SK-N-SH (cell line): ENCODE results near the gene PAX2. TPM values are rescaled to one million over a fixed set of nuclear protein-coding genes. Genes with fewer than 3 reads are reported as not detected.

ENCODE experiments used
- CTCF ChIA-PET: fragments of 300-600, 350-600 bp; formaldehyde crosslinking; extraction: SDS; loops from one replicate; lab custom pipeline; 2021; lab: Yijun Ruan, JAX
- POLR2A ChIA-PET: fragments of 350-600 bp; sonication (Branson Sonifier 250); formaldehyde crosslinking; extraction: SDS; loops from one replicate; lab custom pipeline; 2020; ENCODE audit warnings: antibody characterized with exemption, inconsistent platforms; lab: Yijun Ruan, JAX
- DNase-seq: peaks from one replicate; pipeline ENCODE4 v3.0.0; 2012
- H2AFZ ChIP-seq: fragments of 200-600 bp; sonication (generic); 2 replicates; pipeline ENCODE4 v1.8.1; 2016; ENCODE audit warnings: antibody characterized with exemption, mild to moderate bottlenecking, low read depth
- H3F3A ChIP-seq: fragments of 200-600 bp; sonication (generic); replicated peaks from 2 replicates; pipeline ENCODE3; 2016; ENCODE audit warnings: antibody characterized with exemption, mild to moderate bottlenecking; ENCODE audit not compliant: insufficient read depth
- H3K27ac ChIP-seq, 2 experiments: fragments of 200-500 bp in 1 of 2; fragments of 200-600 bp in 1 of 2; sonication (Bioruptor generic) in 1 of 2; sonication (generic), shearing (Covaris generic) in 1 of 2; 2 replicates each; pipeline versions ENCODE4 v1.5.1 to v1.6.1; 2014 to 2016; ENCODE audit warnings: low read depth in 2 of 2, inconsistent platforms in 1 of 2, low read length in 1 of 2, mild to moderate bottlenecking in 1 of 2, mixed read lengths in 1 of 2
- H3K27me3 ChIP-seq: fragments of 200-600 bp; sonication (generic), shearing (Covaris generic); 2 replicates; pipeline ENCODE4 v1.6.1; 2016; ENCODE audit warnings: mixed run types; ENCODE audit not compliant: insufficient read depth
- H3K36me3 ChIP-seq, 2 experiments: fragments of 200-500 bp in 1 of 2; fragments of 200-600 bp in 1 of 2; sonication (Bioruptor generic) in 1 of 2; sonication (generic) in 1 of 2; replicated peaks in 1 of 2; 2 replicates each; pipeline versions ENCODE3 to v1.5.1; 2014 to 2016; ENCODE audit warnings: low read length in 1 of 2, mild to moderate bottlenecking in 1 of 2; ENCODE audit not compliant: insufficient read depth in 2 of 2, control insufficient read depth in 1 of 2
- H3K4me1 ChIP-seq, 2 experiments: fragments of 200-500 bp in 1 of 2; fragments of 200-600 bp in 1 of 2; sonication (Bioruptor generic) in 1 of 2; sonication (generic), shearing (Covaris generic) in 1 of 2; 2 replicates each; pipeline versions ENCODE4 v1.5.1 to v1.6.1; 2014 to 2016; ENCODE audit warnings: low read depth in 1 of 2, low read length in 1 of 2, mixed run types in 1 of 2; ENCODE audit not compliant: insufficient read depth in 2 of 2, control insufficient read depth in 1 of 2
- H3K4me2 ChIP-seq: fragments of 200-600 bp; sonication (generic), shearing (Covaris generic); 2 replicates; pipeline ENCODE4 v1.6.1; 2017; ENCODE audit warnings: mixed run types
- H3K4me3 ChIP-seq, 2 experiments: fragments of 200-500 bp in 1 of 2; fragments of 200-600 bp in 1 of 2; sonication (Bioruptor generic) in 1 of 2; sonication (generic), shearing (Covaris generic) in 1 of 2; 2 replicates each; pipeline versions ENCODE4 v1.5.1 to v1.8.1; 2014 to 2016; ENCODE audit warnings: low read depth in 2 of 2, inconsistent platforms in 1 of 2, low read length in 1 of 2, mild to moderate bottlenecking in 1 of 2, mixed read lengths in 1 of 2, moderate library complexity in 1 of 2
- H3K79me2 ChIP-seq: fragments of 200-600 bp; sonication (generic); 2 replicates; pipeline ENCODE4 v1.8.1; 2017; ENCODE audit warnings: mild to moderate bottlenecking; ENCODE audit not compliant: insufficient read depth
- H3K9ac ChIP-seq: fragments of 200-600 bp; sonication (generic); 2 replicates; pipeline ENCODE4 v1.6.1; 2017; ENCODE audit warnings: mixed run types
- H3K9me2 ChIP-seq: fragments of 200-600 bp; sonication (generic); 2 replicates; pipeline ENCODE4 v1.6.1; 2017; ENCODE audit warnings: mixed run types
- H3K9me3 ChIP-seq: fragments of 200-600 bp; sonication (generic); 2 replicates; pipeline ENCODE4 v1.6.1; 2017; ENCODE audit warnings: mixed run types, mild to moderate bottlenecking, moderate library complexity
- H4K20me1 ChIP-seq: fragments of 200-600 bp; sonication (generic); 2 replicates; pipeline ENCODE4 v1.6.1; 2017; ENCODE audit warnings: mild to moderate bottlenecking, mixed run types; ENCODE audit not compliant: insufficient read depth
- FOSL2 ChIP-seq: IDR thresholded peaks from 2 replicates; pipeline ENCODE4 v1.4.0; 2012; ENCODE audit warnings: low read depth, mild to moderate bottlenecking, moderate library complexity, borderline replicate concordance
- FOXJ3 ChIP-seq: sonication (generic); formaldehyde crosslinking; IDR thresholded peaks from 2 replicates; pipeline ENCODE4 v1.5.1; 2020; ENCODE audit warnings: mild to moderate bottlenecking, missing genetic modification reagents
- GABPA ChIP-seq: IDR thresholded peaks from 2 replicates; pipeline ENCODE4 v1.4.0; 2012; ENCODE audit warnings: low read depth, mild to moderate bottlenecking
- GATA2 ChIP-seq: sonication (generic); formaldehyde crosslinking; IDR thresholded peaks from 2 replicates; pipeline ENCODE4 v1.5.0; 2020; ENCODE audit warnings: mild to moderate bottlenecking, missing genetic modification reagents
- JUND ChIP-seq: IDR thresholded peaks from 2 replicates; pipeline ENCODE4 v1.4.0; 2012
- POLR2AphosphoS5 ChIP-seq: IDR thresholded peaks from 2 replicates; pipeline ENCODE4 v1.6.1; 2012; ENCODE audit warnings: low read depth, low read length
- RAD21 ChIP-seq: IDR thresholded peaks from 2 replicates; pipeline ENCODE4 v1.6.1; 2012; ENCODE audit warnings: mild to moderate bottlenecking, low read length
- RXRA ChIP-seq: IDR thresholded peaks from 2 replicates; pipeline ENCODE4 v1.4.0; 2012; ENCODE audit warnings: low read depth, mild to moderate bottlenecking, borderline replicate concordance
- TAF1 ChIP-seq: IDR thresholded peaks from 2 replicates; pipeline ENCODE4 v1.6.1; 2012; ENCODE audit warnings: low read depth, mild to moderate bottlenecking, low read length, moderate library complexity, borderline replicate concordance
- TEAD4 ChIP-seq: IDR thresholded peaks from 2 replicates; pipeline ENCODE4 v1.4.0; 2012; ENCODE audit warnings: mild to moderate bottlenecking, borderline replicate concordance; ENCODE audit not compliant: insufficient read depth
- WGBS: methylation state at CpG from one replicate; pipeline ENCODE4 v1.1.6; 2017; ENCODE audit warnings: low lambda C conversion rate; 5-methylcytosine and 5-hydroxymethylcytosine counted together
- polyA plus RNA-seq, 3 experiments: library from polyadenylated mRNA; depleted of rRNA; stranded (reverse); fragments of >200 nt; gene quantifications; 2 replicates each; pipeline ENCODE4 v1.2.3, GENCODE V29; 2012
- TF ChIP-seq, protein P1 (sequence below): fragments of 150-350 bp; IDR thresholded peaks from 2 replicates; pipeline ENCODE4 v1.6.1; 2017; ENCODE audit warnings: antibody characterized with exemption, low read length, low read depth, borderline replicate concordance
- TF ChIP-seq, protein P2 (sequence below): fragments of 200-600 bp; sonication (generic); IDR thresholded peaks from 2 replicates; pipeline ENCODE4 v1.6.1; 2017; ENCODE audit warnings: antibody characterized with exemption, mild to moderate bottlenecking, moderate library complexity
- TF ChIP-seq, protein P3 (sequence below): IDR thresholded peaks from 2 replicates; pipeline ENCODE4 v1.6.1; 2012; ENCODE audit warnings: mild to moderate bottlenecking, low read depth, low read length, moderate library complexity
- TF ChIP-seq, protein P4 (sequence below): fragments of 150-350 bp; IDR thresholded peaks from 2 replicates; pipeline ENCODE4 v1.6.1; 2016; ENCODE audit warnings: mild to moderate bottlenecking, low read depth, low read length
- TF ChIP-seq, protein P5 (sequence below): IDR thresholded peaks from 2 replicates; pipeline ENCODE4 v1.4.0; 2012; ENCODE audit warnings: low read depth, borderline replicate concordance
- TF ChIP-seq, protein P6 (sequence below): IDR thresholded peaks from 2 replicates; pipeline ENCODE4 v1.4.0; 2012; ENCODE audit warnings: low read depth
- TF ChIP-seq, protein P7 (sequence below): IDR thresholded peaks from 2 replicates; pipeline ENCODE4 v1.4.0; 2012; ENCODE audit warnings: low read depth, borderline replicate concordance

Gene PAX2
- polyA plus RNA-seq, 1 of the 3 experiments (the other 2 are of a cell fraction), result not detected

DNA sequence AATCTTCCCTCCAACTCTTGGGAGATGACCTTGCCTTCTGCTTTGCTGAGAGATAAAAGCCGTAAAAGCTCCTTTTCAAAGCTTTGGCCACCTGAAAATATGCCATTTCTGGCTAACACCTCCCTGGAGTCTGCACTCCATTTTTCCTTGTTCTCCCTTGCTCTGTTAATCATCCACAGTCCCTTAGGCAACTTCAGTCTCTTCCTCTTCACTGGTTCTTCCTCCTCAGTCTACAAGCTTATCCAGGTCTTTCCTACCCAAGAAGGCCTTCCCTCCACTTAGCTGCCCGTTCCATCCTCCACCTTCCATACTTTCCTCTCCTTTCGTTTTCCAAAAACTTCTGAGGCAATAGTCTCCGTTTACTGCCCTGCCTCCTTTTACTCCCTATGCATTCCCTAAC, 30.5 kb downstream of the PAX2 start (continued):
- TF ChIP-seq, protein P1, sequence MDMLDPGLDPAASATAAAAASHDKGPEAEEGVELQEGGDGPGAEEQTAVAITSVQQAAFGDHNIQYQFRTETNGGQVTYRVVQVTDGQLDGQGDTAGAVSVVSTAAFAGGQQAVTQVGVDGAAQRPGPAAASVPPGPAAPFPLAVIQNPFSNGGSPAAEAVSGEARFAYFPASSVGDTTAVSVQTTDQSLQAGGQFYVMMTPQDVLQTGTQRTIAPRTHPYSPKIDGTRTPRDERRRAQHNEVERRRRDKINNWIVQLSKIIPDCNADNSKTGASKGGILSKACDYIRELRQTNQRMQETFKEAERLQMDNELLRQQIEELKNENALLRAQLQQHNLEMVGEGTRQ, result no peak
- TF ChIP-seq FOXJ3 (CRISPR knock-in tag), result no peak

DNA sequence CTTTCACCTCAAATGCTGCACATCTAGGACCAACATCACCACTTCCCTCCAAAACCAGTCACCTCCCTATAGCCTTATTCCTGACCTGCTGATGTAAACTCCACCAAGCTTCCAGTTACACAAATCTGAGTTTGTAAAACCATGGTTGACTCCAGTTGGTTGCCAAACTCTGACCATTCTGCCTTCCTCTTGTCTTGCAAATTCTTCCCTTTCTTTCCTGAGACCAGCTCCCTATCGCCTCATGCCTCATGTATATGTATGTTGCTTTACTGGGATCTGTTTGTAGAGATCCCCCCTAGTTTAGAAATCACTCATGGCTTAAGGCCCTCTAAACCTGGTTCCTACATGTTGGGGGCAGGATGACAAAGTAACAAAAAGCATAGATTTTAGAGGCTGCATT, 31.3 kb downstream of the PAX2 start:
- no peak overlapping the region for H3K4me3 ChIP-seq
- no peaks in the 10 kb centered on the region for H3K9me2 ChIP-seq
- H3K4me1 ChIP-seq, result peaks cover 0 to 10% of the 10 kb centered on the region in 2 experiments; a peak in 1 of 4 replicates
- peaks cover 6% of the 10 kb centered on the region; the same call in 1 of the 2 replicates for H3K27me3 ChIP-seq
- H3K27ac ChIP-seq, result no peak overlapping the region
- H3F3A ChIP-seq, result no peaks in the 10 kb centered on the region
- no peaks in the 10 kb centered on the region for H4K20me1 ChIP-seq
- no peaks in the 10 kb centered on the region for H3K9me3 ChIP-seq
- CTCF ChIA-PET, result interaction anchor here (1.1 to 1.7 kb wide), 3 partner anchors 12 to 215 kb away, joined by 3 to 6 read pairs (median 4); no protein-coding TSS in a partner anchor
- H2AFZ ChIP-seq, result no peak overlapping the region
- POLR2A ChIA-PET, result no interaction called here
- WGBS, result 44% methylated on average over 1 of the region's 1 CpG
- H3K36me3 ChIP-seq, result no peaks in the 10 kb centered on the region
- no peaks in the 10 kb centered on the region for H3K79me2 ChIP-seq
- no peak overlapping the region for H3K9ac ChIP-seq
- H3K4me2 ChIP-seq, result no peak overlapping the region
- DNase-seq, result no peak
- no peak for TF ChIP-seq RAD21
- TF ChIP-seq, protein P2, sequence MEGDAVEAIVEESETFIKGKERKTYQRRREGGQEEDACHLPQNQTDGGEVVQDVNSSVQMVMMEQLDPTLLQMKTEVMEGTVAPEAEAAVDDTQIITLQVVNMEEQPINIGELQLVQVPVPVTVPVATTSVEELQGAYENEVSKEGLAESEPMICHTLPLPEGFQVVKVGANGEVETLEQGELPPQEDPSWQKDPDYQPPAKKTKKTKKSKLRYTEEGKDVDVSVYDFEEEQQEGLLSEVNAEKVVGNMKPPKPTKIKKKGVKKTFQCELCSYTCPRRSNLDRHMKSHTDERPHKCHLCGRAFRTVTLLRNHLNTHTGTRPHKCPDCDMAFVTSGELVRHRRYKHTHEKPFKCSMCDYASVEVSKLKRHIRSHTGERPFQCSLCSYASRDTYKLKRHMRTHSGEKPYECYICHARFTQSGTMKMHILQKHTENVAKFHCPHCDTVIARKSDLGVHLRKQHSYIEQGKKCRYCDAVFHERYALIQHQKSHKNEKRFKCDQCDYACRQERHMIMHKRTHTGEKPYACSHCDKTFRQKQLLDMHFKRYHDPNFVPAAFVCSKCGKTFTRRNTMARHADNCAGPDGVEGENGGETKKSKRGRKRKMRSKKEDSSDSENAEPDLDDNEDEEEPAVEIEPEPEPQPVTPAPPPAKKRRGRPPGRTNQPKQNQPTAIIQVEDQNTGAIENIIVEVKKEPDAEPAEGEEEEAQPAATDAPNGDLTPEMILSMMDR, result no peak
- no peak for TF ChIP-seq RXRA
- TF ChIP-seq GATA2 (CRISPR knock-in tag), result no peak
- TF ChIP-seq FOSL2, result no peak
- no peak for TF ChIP-seq GABPA
- TF ChIP-seq, protein P3, sequence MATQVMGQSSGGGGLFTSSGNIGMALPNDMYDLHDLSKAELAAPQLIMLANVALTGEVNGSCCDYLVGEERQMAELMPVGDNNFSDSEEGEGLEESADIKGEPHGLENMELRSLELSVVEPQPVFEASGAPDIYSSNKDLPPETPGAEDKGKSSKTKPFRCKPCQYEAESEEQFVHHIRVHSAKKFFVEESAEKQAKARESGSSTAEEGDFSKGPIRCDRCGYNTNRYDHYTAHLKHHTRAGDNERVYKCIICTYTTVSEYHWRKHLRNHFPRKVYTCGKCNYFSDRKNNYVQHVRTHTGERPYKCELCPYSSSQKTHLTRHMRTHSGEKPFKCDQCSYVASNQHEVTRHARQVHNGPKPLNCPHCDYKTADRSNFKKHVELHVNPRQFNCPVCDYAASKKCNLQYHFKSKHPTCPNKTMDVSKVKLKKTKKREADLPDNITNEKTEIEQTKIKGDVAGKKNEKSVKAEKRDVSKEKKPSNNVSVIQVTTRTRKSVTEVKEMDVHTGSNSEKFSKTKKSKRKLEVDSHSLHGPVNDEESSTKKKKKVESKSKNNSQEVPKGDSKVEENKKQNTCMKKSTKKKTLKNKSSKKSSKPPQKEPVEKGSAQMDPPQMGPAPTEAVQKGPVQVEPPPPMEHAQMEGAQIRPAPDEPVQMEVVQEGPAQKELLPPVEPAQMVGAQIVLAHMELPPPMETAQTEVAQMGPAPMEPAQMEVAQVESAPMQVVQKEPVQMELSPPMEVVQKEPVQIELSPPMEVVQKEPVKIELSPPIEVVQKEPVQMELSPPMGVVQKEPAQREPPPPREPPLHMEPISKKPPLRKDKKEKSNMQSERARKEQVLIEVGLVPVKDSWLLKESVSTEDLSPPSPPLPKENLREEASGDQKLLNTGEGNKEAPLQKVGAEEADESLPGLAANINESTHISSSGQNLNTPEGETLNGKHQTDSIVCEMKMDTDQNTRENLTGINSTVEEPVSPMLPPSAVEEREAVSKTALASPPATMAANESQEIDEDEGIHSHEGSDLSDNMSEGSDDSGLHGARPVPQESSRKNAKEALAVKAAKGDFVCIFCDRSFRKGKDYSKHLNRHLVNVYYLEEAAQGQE, result no peak
- TF ChIP-seq, protein P4, sequence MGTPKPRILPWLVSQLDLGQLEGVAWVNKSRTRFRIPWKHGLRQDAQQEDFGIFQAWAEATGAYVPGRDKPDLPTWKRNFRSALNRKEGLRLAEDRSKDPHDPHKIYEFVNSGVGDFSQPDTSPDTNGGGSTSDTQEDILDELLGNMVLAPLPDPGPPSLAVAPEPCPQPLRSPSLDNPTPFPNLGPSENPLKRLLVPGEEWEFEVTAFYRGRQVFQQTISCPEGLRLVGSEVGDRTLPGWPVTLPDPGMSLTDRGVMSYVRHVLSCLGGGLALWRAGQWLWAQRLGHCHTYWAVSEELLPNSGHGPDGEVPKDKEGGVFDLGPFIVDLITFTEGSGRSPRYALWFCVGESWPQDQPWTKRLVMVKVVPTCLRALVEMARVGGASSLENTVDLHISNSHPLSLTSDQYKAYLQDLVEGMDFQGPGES, result no peak
- TF ChIP-seq TEAD4, result no peak
- TF ChIP-seq, protein P1, result no peak
- TF ChIP-seq POLR2AphosphoS5, result no peak
- TF ChIP-seq JUND, result no peak
- TF ChIP-seq, protein P5, sequence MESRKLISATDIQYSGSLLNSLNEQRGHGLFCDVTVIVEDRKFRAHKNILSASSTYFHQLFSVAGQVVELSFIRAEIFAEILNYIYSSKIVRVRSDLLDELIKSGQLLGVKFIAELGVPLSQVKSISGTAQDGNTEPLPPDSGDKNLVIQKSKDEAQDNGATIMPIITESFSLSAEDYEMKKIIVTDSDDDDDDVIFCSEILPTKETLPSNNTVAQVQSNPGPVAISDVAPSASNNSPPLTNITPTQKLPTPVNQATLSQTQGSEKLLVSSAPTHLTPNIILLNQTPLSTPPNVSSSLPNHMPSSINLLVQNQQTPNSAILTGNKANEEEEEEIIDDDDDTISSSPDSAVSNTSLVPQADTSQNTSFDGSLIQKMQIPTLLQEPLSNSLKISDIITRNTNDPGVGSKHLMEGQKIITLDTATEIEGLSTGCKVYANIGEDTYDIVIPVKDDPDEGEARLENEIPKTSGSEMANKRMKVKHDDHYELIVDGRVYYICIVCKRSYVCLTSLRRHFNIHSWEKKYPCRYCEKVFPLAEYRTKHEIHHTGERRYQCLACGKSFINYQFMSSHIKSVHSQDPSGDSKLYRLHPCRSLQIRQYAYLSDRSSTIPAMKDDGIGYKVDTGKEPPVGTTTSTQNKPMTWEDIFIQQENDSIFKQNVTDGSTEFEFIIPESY, result no peak
- no peak for TF ChIP-seq FOXJ3 (CRISPR knock-in tag)
- no peak for TF ChIP-seq TAF1
- TF ChIP-seq, protein P6, sequence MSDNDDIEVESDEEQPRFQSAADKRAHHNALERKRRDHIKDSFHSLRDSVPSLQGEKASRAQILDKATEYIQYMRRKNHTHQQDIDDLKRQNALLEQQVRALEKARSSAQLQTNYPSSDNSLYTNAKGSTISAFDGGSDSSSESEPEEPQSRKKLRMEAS, result no peak
- TF ChIP-seq, protein P7, sequence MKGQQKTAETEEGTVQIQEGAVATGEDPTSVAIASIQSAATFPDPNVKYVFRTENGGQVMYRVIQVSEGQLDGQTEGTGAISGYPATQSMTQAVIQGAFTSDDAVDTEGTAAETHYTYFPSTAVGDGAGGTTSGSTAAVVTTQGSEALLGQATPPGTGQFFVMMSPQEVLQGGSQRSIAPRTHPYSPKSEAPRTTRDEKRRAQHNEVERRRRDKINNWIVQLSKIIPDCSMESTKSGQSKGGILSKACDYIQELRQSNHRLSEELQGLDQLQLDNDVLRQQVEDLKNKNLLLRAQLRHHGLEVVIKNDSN, result no peak
